ENCODE measurements around the gene PSD2. TPM values are rescaled to one million over a fixed set of nuclear protein-coding genes. Genes with fewer than 3 reads are reported as not detected.

The PSD2 gene
- total RNA-seq, 1 donor from 2014 or later = not detected

DNA sequence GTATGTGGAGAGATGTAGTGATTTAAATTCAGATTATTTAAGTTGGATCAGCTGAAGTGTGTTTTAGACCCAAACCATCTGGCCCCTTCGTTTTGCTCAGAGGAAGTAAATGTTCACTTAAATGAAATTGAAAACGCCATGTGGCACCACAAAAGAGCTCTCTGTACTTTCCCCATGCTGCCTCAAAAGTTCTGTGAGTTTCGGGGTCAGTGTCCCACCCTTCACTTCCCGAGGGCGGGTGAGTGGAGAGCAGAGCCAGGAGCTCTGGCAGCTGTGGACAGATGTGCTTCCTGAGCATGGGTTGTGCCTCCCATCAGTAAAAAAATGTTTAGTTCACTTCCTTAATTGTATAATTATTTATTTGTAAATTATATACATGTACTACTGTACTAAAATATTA is 48.4 kb downstream of the PSD2 start:
- DNase-seq (ENCODE audit: low read depth) = no peak
- no peak overlapping the region for H3K4me3 ChIP-seq (ENCODE audit: low read depth, low read length)
- TF ChIP-seq, protein P1, sequence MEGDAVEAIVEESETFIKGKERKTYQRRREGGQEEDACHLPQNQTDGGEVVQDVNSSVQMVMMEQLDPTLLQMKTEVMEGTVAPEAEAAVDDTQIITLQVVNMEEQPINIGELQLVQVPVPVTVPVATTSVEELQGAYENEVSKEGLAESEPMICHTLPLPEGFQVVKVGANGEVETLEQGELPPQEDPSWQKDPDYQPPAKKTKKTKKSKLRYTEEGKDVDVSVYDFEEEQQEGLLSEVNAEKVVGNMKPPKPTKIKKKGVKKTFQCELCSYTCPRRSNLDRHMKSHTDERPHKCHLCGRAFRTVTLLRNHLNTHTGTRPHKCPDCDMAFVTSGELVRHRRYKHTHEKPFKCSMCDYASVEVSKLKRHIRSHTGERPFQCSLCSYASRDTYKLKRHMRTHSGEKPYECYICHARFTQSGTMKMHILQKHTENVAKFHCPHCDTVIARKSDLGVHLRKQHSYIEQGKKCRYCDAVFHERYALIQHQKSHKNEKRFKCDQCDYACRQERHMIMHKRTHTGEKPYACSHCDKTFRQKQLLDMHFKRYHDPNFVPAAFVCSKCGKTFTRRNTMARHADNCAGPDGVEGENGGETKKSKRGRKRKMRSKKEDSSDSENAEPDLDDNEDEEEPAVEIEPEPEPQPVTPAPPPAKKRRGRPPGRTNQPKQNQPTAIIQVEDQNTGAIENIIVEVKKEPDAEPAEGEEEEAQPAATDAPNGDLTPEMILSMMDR (conservative IDR thresholded peaks at IDR 0.05; ENCODE audit: low read depth, low read length) = no peak

DNA sequence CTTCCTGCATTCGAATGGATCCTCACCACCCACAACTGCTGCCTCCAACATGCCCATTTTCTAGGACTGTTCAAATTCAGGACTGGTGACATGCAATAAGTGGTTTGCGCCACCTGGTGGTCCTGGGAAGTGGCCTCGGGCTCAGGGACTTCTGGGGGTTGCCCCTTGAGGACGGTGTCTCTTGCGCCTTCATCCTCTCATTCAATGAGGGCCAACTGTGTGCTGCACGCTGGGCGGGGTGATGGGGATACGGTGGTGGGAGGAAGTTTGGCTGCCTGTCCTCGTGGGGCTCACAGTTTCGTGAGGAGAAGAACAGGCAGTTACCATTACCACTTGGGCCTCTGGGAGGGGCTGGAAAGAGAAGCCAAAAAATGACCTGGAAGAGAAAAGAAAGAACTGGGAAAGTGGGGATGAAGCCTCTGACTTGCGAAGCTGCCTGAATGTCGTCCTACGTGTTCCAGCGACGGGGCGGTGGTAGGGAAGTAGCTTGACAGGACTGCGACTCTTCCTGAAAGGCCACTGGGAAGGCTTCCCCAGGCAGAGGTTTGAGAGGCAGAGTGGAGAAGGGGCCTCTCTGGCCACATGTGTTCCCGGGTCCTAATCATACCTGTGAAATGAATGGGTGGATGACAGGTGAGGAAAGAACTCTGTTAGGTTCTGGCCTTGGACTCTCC is 49.0 kb downstream of the PSD2 start:
- DNase-seq (ENCODE audit: low read depth) = no peak
- TF ChIP-seq, protein P1 (conservative IDR thresholded peaks at IDR 0.05; ENCODE audit: low read depth, low read length) = peak; percentile 90
- no peak overlapping the region for H3K4me3 ChIP-seq (ENCODE audit: low read depth, low read length)

DNA sequence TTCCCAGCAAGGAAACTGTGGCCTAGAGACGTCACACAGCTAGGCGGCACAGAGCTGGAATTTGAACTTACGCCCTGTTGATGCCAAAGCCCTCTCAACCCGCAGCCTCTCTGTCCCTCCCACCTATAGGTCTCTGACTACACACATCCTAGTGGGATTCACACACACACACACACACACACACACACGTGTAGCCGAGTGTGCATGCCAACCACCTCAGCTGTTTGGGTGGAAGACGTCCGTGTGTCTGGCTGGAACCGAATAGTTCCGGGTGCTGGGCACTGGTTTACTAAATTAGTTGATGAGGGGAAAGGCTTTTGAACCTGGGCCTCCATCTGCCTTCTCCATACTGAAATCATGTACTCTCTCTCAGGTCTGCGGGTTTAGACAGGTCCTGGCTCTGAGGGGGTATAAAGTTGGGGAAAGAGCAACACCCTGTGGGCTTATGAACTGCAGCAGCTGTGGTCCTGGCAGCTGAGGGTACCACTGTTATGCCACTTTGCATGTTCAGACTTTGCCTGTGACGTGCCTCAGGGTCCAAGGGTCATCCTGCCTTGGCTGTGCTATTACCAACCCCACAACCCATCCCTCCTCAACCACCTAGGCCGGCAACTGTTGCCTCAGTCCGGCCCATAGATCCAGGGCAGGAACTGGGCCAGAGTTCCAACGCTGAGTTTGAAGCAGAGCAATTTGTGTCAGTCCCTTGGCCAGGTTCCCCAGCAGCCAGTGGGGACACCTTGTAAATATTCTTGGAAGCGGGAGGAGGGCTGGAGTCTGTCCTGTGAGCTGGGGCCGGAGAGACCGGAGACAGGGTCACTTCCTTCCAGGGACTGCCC is 50.5 kb downstream of the PSD2 start:
- H3K4me3 ChIP-seq (ENCODE audit: low read depth, low read length) = no peak overlapping the region
- no peak for DNase-seq (ENCODE audit: low read depth)
- TF ChIP-seq, protein P1 (conservative IDR thresholded peaks at IDR 0.05; ENCODE audit: low read depth, low read length) = no peak

DNA sequence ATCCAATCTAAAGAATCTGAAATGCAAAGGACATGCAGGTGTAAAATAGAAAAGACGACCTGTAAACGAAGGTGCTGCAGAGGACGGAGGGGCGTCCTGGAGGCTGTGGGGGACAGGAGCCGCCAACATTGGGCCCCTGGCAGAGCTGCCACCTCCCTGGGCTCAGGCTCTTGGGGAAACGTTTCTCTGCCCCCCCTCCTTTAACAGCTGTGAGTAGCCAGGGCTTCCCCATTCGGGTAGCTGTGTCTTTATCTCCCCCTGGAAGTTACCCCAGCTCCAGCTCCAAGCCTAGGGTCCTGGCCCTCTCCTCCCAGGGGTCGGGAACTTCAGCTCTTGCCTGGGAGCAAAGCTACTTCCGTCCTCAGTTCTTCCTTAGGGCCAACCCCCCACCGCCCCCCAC is 51.5 kb downstream of the PSD2 start:
- no peak overlapping the region for H3K4me3 ChIP-seq (ENCODE audit: low read depth, low read length)
- TF ChIP-seq, protein P1 (conservative IDR thresholded peaks at IDR 0.05; ENCODE audit: low read depth, low read length) = no peak
- DNase-seq (ENCODE audit: low read depth) = no peak

DNA sequence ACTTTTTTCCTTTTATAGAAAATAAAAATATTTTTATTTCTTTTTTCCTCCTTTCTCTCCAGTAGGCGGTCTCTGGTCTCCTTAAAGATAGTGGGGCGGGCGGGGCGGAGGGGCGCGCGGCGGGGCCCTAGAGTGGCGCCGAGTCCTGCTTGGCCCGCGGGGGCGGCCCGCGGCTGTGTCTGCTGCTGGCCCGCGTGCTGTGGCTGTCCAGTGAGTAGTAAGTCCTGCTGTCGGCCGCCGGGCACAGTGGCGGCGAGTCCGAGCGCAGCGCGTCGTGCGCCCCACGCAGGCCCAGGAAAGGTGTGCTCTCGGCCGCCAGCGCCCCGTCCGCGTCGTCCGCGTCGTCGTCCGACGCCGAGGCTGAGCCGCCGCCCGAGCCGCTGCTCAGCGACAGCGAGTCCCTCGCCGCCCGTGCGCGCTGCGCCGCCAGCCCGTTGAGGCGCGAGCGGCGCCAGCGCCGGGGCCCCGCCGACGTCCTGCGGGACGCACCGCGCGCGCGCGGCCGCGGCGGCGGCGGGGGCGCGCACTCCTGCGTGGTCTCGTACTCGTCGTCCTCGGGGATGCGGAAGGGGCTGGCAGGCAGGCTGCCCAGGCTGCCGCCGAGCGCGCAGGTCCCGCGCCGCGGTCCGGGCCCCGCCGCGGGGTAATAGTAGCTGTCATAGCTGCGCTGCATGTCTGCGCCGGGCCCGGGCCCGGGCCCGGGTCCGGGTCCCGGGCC is 52.3 kb downstream of the PSD2 start:
- peak overlapping the region; percentile 19 for H3K4me3 ChIP-seq (ENCODE audit: low read depth, low read length)
- TF ChIP-seq, protein P1 (conservative IDR thresholded peaks at IDR 0.05; ENCODE audit: low read depth, low read length) = no peak
- DNase-seq (ENCODE audit: low read depth) = no peak

DNA sequence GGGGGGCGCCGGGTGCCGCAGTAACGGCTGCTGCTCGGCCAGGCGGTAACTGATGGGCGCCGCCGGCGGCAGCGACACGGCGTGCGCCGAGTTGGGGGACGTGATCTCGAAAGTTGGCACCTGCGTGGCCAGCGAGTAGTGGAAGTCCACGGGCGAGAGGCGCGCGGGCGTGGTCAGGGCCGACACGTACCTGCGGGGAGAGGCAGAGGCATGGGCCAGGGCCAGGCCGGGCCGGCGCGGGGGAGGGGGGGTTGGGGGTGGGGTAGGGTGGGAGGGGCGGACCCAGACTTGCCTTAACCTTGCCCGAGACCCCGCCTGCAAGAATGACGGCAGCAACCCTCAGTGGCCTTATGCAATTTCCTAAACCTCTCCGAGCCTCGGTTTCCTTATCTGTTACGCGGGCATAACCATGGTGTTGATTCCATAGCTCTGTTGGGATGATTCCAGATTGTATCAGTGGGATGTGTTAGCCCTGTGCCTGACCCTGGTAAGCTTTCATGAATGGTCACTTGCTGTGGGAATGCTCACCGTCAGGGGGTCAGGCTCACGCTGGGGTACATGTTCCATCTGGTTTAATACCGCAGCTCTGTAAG is 53.0 kb downstream of the PSD2 start:
- peak overlapping the region; percentile 19 for H3K4me3 ChIP-seq (ENCODE audit: low read depth, low read length)
- TF ChIP-seq, protein P1 (conservative IDR thresholded peaks at IDR 0.05; ENCODE audit: low read depth, low read length) = no peak
- no peak for DNase-seq (ENCODE audit: low read depth)
